Fibroblast of lung (primary cell): ENCODE measurements around the gene GSTT2B. TPM values are rescaled to one million over a fixed set of nuclear protein-coding genes. Genes with fewer than 3 reads are reported as not detected.
"Not testable (repeated sequence)": the region's sequence is repeated elsewhere in the genome, so short reads cannot be mapped to it uniquely, and the experiment has no call there.

ENCODE experiments used
- DNase-seq, 2 donors: peaks; one replicate each; pipeline versions ENCODE4 v3.0.0 to v3.0.0-alpha.2; 2010; ENCODE audit warnings: low read depth in 2 of 2
- H2AFZ ChIP-seq: 2 replicates; pipeline ENCODE4 v1.5.1; 2012; ENCODE audit warnings: low read length, control low read depth, inconsistent platforms
- H3K27ac ChIP-seq: 2 replicates; pipeline ENCODE4 v1.5.1; 2011; ENCODE audit warnings: low read length, control low read depth; ENCODE audit not compliant: insufficient read depth
- H3K27me3 ChIP-seq: 2 replicates; pipeline ENCODE4 v1.5.1; 2011; ENCODE audit warnings: mild to moderate bottlenecking, low read length; ENCODE audit not compliant: control insufficient read depth, insufficient read depth
- H3K36me3 ChIP-seq: 2 replicates; pipeline ENCODE4 v1.5.1; 2011; ENCODE audit warnings: low read length; ENCODE audit not compliant: control insufficient read depth, insufficient read depth
- H3K4me1 ChIP-seq: 2 replicates; pipeline ENCODE4 v1.5.1; 2011; ENCODE audit warnings: low read length; ENCODE audit not compliant: control insufficient read depth, insufficient read depth; ENCODE audit errors: extremely low read depth
- H3K4me2 ChIP-seq: 2 replicates; pipeline ENCODE4 v1.5.1; 2011; ENCODE audit warnings: low read length, control low read depth; ENCODE audit not compliant: insufficient read depth; ENCODE audit errors: extremely low read depth
- H3K4me3 ChIP-seq, 4 experiments: fragments of 200-600 bp in 1 of 4; sonication (generic) in 1 of 4; replicated peaks in 1 of 4; 2 replicates each; pipeline ENCODE4 v1.5.1; 2011 to 2016; ENCODE audit warnings: low read length in 4 of 4, low read depth in 3 of 4, mild to moderate bottlenecking in 3 of 4, control low read depth in 2 of 4, inconsistent platforms in 1 of 4, mixed read lengths in 1 of 4; ENCODE audit not compliant: insufficient read depth in 1 of 4; ENCODE audit errors: control extremely low read depth in 1 of 4
- H3K79me2 ChIP-seq: 2 replicates; pipeline ENCODE4 v1.5.1; 2012; ENCODE audit warnings: mild to moderate bottlenecking, low read length, inconsistent platforms; ENCODE audit not compliant: control insufficient read depth, insufficient read depth
- H3K9ac ChIP-seq: 2 replicates; pipeline ENCODE4 v1.5.1; 2011; ENCODE audit warnings: mild to moderate bottlenecking, low read length, control low read depth; ENCODE audit not compliant: insufficient read depth
- H3K9me3 ChIP-seq: 2 replicates; pipeline ENCODE4 v1.5.1; 2012; ENCODE audit warnings: low read depth, low read length; ENCODE audit not compliant: control insufficient read depth, insufficient read depth
- H4K20me1 ChIP-seq: 2 replicates; pipeline ENCODE4 v1.5.1; 2011; ENCODE audit warnings: low read length; ENCODE audit not compliant: control insufficient read depth, insufficient read depth; ENCODE audit errors: extremely low read depth
- polyA plus RNA-seq, 2 donors: library from polyadenylated mRNA; depleted of rRNA in 1 of 2; stranded (reverse) in 1 of 2; unstranded in 1 of 2; fragments of >200 nt; gene quantifications; 2 replicates each; pipeline ENCODE4 v1.2.1, GENCODE V29; 2011 to 2012; ENCODE audit warnings: missing spikeins in 1 of 2
- total RNA-seq: library from RNA; depleted of rRNA; stranded (reverse); fragments of >200 nt; gene quantifications from 2 replicates; pipeline ENCODE4 v1.2.1, GENCODE V29; 2014

GSTT2B gene
- total and polyA plus RNA-seq, 2 donors (not counting 1 experiment from before 2014, with no cell fraction given) = 9.9 to 38.1 TPM

- not testable (repeated sequence) for H3K79me2 ChIP-seq, H3K36me3 ChIP-seq, DNase-seq, H3K27me3 ChIP-seq, H4K20me1 ChIP-seq, H2AFZ ChIP-seq, H3K4me3 ChIP-seq, H3K9me3 ChIP-seq, H3K27ac ChIP-seq, H3K4me1 ChIP-seq, H3K9ac ChIP-seq, H3K4me2 ChIP-seq
Measured at GRCh38 chr22:23954991-23955305, 6.0 kb downstream of the GSTT2B start.

- H3K36me3 ChIP-seq, H3K9me3 ChIP-seq, H3K79me2 ChIP-seq, H3K4me2 ChIP-seq, DNase-seq, H3K9ac ChIP-seq, H2AFZ ChIP-seq, H3K4me3 ChIP-seq, H3K27ac ChIP-seq, H3K27me3 ChIP-seq, H3K4me1 ChIP-seq, H4K20me1 ChIP-seq: not testable (repeated sequence)
Measured at GRCh38 chr22:23954193-23954990, 6.6 kb downstream of the GSTT2B start.

GRCh38 chr22:23953485-23953884 lies 7.5 kb downstream of the GSTT2B start:
- H3K4me3 ChIP-seq, H2AFZ ChIP-seq, H4K20me1 ChIP-seq, H3K4me2 ChIP-seq, H3K9ac ChIP-seq, H3K79me2 ChIP-seq, H3K27ac ChIP-seq, DNase-seq, H3K27me3 ChIP-seq, H3K36me3 ChIP-seq, H3K4me1 ChIP-seq, H3K9me3 ChIP-seq: not testable (repeated sequence)

- H4K20me1 ChIP-seq, H3K79me2 ChIP-seq, H3K27ac ChIP-seq, H3K27me3 ChIP-seq, H3K4me3 ChIP-seq, H3K4me1 ChIP-seq, H2AFZ ChIP-seq, H3K36me3 ChIP-seq, H3K4me2 ChIP-seq, H3K9me3 ChIP-seq, DNase-seq, H3K9ac ChIP-seq: not testable (repeated sequence)
Measured at GRCh38 chr22:23952794-23953405, 8.1 kb downstream of the GSTT2B start.

GRCh38 chr22:23951383-23951782 lies 9.6 kb downstream of the GSTT2B start:
- H2AFZ ChIP-seq, H4K20me1 ChIP-seq, H3K9ac ChIP-seq, H3K36me3 ChIP-seq, H3K79me2 ChIP-seq, H3K4me3 ChIP-seq, H3K4me2 ChIP-seq, H3K27ac ChIP-seq, H3K9me3 ChIP-seq, H3K27me3 ChIP-seq, H3K4me1 ChIP-seq: not testable (repeated sequence)
- DNase-seq = peak in 1 of 2 donors; percentile 11

- not testable (repeated sequence) for H3K9ac ChIP-seq, H3K27me3 ChIP-seq, H4K20me1 ChIP-seq, H3K4me3 ChIP-seq, DNase-seq, H2AFZ ChIP-seq, H3K27ac ChIP-seq, H3K79me2 ChIP-seq, H3K4me2 ChIP-seq, H3K4me1 ChIP-seq, H3K9me3 ChIP-seq, H3K36me3 ChIP-seq
Measured at GRCh38 chr22:23949764-23950163, 11.2 kb downstream of the GSTT2B start.

GRCh38 chr22:23947391-23947790 lies 13.6 kb downstream of the GSTT2B start:
- H3K4me1 ChIP-seq, H4K20me1 ChIP-seq, H3K9ac ChIP-seq, H2AFZ ChIP-seq, H3K4me2 ChIP-seq, H3K9me3 ChIP-seq, H3K27ac ChIP-seq, H3K36me3 ChIP-seq, H3K27me3 ChIP-seq, H3K79me2 ChIP-seq, DNase-seq, H3K4me3 ChIP-seq: not testable (repeated sequence)
